T-helper 22 cell (primary cell): Measurements from ENCODE around the gene MLXIP.
A peak's percentile ranks its signal among the peaks of the same experiment; 100 is the strongest.
"Not testable (repeated sequence)": the region's sequence is repeated elsewhere in the genome, so short reads cannot be mapped to it uniquely, and the experiment has no call there.

Source experiments
- DNase-seq: peaks from one replicate; pipeline ENCODE4 v3.0.0-alpha.2; 2020; ENCODE audit warnings: low read depth

The MLXIP gene

GRCh38 chr12:122096014-122096413, 17.5 kb downstream of the MLXIP start:
- no peak for DNase-seq

GRCh38 chr12:122096591-122097149, 18.1 kb downstream of the MLXIP start:
- no peak for DNase-seq

GRCh38 chr12:122097584-122097926, 19.0 kb downstream of the MLXIP start:
- DNase-seq = no peak

GRCh38 chr12:122097927-122098756, 19.6 kb downstream of the MLXIP start:
- DNase-seq = no peak

- no peak for DNase-seq
Measured at GRCh38 chr12:122099280-122099749, 20.8 kb downstream of the MLXIP start.

- DNase-seq = no peak
Measured at GRCh38 chr12:122099856-122100255, 21.3 kb downstream of the MLXIP start.

- DNase-seq = no peak
Measured at GRCh38 chr12:122100568-122100967, 22.0 kb downstream of the MLXIP start.

GRCh38 chr12:122102331-122102730, 23.8 kb downstream of the MLXIP start:
- no peak for DNase-seq

GRCh38 chr12:122104844-122105243, 26.3 kb downstream of the MLXIP start:
- DNase-seq = no peak

- DNase-seq = not testable (repeated sequence)
Measured at GRCh38 chr12:122105496-122105895, 26.9 kb downstream of the MLXIP start.

- no peak for DNase-seq
Measured at GRCh38 chr12:122106843-122107242, 28.3 kb downstream of the MLXIP start.

GRCh38 chr12:122107261-122107660, 28.7 kb downstream of the MLXIP start:
- no peak for DNase-seq

GRCh38 chr12:122111089-122111641, 32.6 kb downstream of the MLXIP start:
- DNase-seq = no peak

- DNase-seq = no peak
Measured at GRCh38 chr12:122116707-122117535, 38.4 kb downstream of the MLXIP start.

- no peak for DNase-seq
Measured at GRCh38 chr12:122117979-122118378, 39.4 kb downstream of the MLXIP start.

GRCh38 chr12:122121341-122121740, 42.8 kb downstream of the MLXIP start:
- not testable (repeated sequence) for DNase-seq

GRCh38 chr12:122121745-122122144, 43.2 kb downstream of the MLXIP start:
- DNase-seq = no peak

GRCh38 chr12:122123051-122123760, 44.6 kb downstream of the MLXIP start:
- DNase-seq = peak; percentile 25

GRCh38 chr12:122123761-122124145, 45.2 kb downstream of the MLXIP start:
- DNase-seq = no peak

- no peak for DNase-seq
Measured at GRCh38 chr12:122124370-122124769, 45.8 kb downstream of the MLXIP start.

- DNase-seq = no peak
Measured at GRCh38 chr12:122125452-122126341, 47.1 kb downstream of the MLXIP start.
